HCT116 (cell line): ENCODE results near the gene APOA5.

Source experiments
- FOSL1 ChIP-seq: IDR thresholded peaks from 2 replicates; pipeline ENCODE4 v1.6.1; 2012; ENCODE audit warnings: low read depth
- POLR2A ChIP-seq: IDR thresholded peaks from 2 replicates; pipeline ENCODE4 v1.7.0; 2011; ENCODE audit warnings: borderline replicate concordance; ENCODE audit not compliant: insufficient read depth, insufficient read length; ENCODE audit errors: extremely low read depth
- SP1 ChIP-seq: IDR thresholded peaks from 2 replicates; pipeline ENCODE4 v1.6.1; 2012; ENCODE audit warnings: low read depth
- TCF7L2 ChIP-seq: IDR thresholded peaks from 2 replicates; pipeline ENCODE4 v1.7.0; 2011; ENCODE audit warnings: borderline replicate concordance, inconsistent platforms; ENCODE audit not compliant: insufficient read depth, insufficient read length; ENCODE audit errors: extremely low read depth
- TF ChIP-seq, protein P1 (sequence below), 3 experiments: fragments of 200-600 bp in 1 of 3; sonication (generic) in 1 of 3; IDR thresholded peaks in 2 of 3; conservative IDR thresholded peaks in 1 of 3; 2 replicates each; pipeline ENCODE4 v1.5.1; 2012 to 2017; ENCODE audit warnings: low read depth in 2 of 3, low read length in 2 of 3, antibody characterized with exemption in 1 of 3, borderline replicate concordance in 1 of 3, control low read depth in 1 of 3, mild to moderate bottlenecking in 1 of 3, mixed read lengths in 1 of 3, mixed run types in 1 of 3, moderate library complexity in 1 of 3; ENCODE audit not compliant: insufficient read depth in 1 of 3
- TF ChIP-seq, protein P2 (sequence below): IDR thresholded peaks from 2 replicates; pipeline ENCODE4 v1.6.1; 2012

DNA sequence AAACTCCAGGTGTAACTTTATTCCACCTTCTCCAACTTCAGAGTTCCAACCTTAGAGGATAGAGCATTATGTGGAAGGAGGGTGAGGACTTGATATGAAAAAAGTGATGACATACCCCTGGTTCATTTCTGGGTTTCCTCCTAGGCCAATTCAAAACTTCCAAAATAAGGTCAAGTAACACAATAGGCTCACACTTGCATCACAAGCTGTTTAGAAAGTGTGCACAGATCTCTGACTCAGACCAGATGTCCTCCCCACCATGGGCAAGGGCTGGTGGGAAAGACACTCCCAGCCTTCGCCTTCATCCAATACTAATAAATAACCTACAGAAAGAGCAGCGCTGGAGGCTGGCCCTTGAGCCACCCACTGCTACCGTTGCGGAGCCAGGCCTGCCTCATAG is 13.1 kb downstream of the APOA5 start:
- no peak for TF ChIP-seq SP1
- TF ChIP-seq, protein P1, sequence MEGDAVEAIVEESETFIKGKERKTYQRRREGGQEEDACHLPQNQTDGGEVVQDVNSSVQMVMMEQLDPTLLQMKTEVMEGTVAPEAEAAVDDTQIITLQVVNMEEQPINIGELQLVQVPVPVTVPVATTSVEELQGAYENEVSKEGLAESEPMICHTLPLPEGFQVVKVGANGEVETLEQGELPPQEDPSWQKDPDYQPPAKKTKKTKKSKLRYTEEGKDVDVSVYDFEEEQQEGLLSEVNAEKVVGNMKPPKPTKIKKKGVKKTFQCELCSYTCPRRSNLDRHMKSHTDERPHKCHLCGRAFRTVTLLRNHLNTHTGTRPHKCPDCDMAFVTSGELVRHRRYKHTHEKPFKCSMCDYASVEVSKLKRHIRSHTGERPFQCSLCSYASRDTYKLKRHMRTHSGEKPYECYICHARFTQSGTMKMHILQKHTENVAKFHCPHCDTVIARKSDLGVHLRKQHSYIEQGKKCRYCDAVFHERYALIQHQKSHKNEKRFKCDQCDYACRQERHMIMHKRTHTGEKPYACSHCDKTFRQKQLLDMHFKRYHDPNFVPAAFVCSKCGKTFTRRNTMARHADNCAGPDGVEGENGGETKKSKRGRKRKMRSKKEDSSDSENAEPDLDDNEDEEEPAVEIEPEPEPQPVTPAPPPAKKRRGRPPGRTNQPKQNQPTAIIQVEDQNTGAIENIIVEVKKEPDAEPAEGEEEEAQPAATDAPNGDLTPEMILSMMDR (IDR thresholded peaks at IDR 0.05 in 2 of 3, conservative IDR thresholded peaks at IDR 0.05 in 1 of 3; ENCODE audit: borderline replicate concordance in 1 of 3, insufficient read depth in 1 of 3, low read depth in 2 of 3, low read length in 2 of 3): no peak
- TF ChIP-seq POLR2A: no peak
- no peak for TF ChIP-seq TCF7L2
- TF ChIP-seq, protein P2, sequence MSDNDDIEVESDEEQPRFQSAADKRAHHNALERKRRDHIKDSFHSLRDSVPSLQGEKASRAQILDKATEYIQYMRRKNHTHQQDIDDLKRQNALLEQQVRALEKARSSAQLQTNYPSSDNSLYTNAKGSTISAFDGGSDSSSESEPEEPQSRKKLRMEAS: no peak
- no peak for TF ChIP-seq FOSL1
